ENCODE results near the gene TAF1B. TPM values are rescaled to one million over a fixed set of nuclear protein-coding genes. Genes with fewer than 3 reads are reported as not detected.

TAF1B gene
- total and polyA plus RNA-seq, 2 donors (not counting 3 experiments of a cell fraction or from before 2014, with no cell fraction given) = 6.3 to 29.4 TPM

GRCh38 chr2:9914384-9915065 lies 71.3 kb downstream of the TAF1B start:
- no peak for TF ChIP-seq MAX (IDR thresholded peaks at IDR 0.05; ENCODE audit: insufficient read depth, insufficient read length)
- no peak for TF ChIP-seq GATA2 (IDR thresholded peaks at IDR 0.05; ENCODE audit: insufficient read depth, insufficient read length, low read depth, low read length)
- TF ChIP-seq POLR2AphosphoS5 (IDR thresholded peaks at IDR 0.05; ENCODE audit: insufficient read depth, low read depth, low read length) = peak; percentile 26
- TF ChIP-seq JUN (IDR thresholded peaks at IDR 0.05; ENCODE audit: borderline replicate concordance, insufficient read depth, insufficient read length, low read depth) = peak; percentile 64
- no peak for TF ChIP-seq EZH2 (IDR thresholded peaks at IDR 0.05; ENCODE audit: borderline replicate concordance, low read depth, low read length, severe bottlenecking)
- TF ChIP-seq FOS (IDR thresholded peaks at IDR 0.05; ENCODE audit: borderline replicate concordance, insufficient read depth, low read length) = peak; percentile 45
- no peak for TF ChIP-seq CTCF (IDR thresholded peaks at IDR 0.05; ENCODE audit: extremely low read depth in 1 of 2, insufficient read depth in 1 of 2, low read depth in 1 of 2, low read length in 2 of 2)
- no peak for TF ChIP-seq POLR2A (IDR thresholded peaks at IDR 0.05; ENCODE audit: low read depth, low read length)
- peak; percentile 46 for TF ChIP-seq MYC (IDR thresholded peaks at IDR 0.05; ENCODE audit: low read depth, low read length)
- Histone ChIP-seq H3K36me3 (ENCODE audit: control insufficient read depth in 2 of 2, extremely low read depth in 1 of 2, insufficient read depth in 2 of 2, low read length in 2 of 2) (peaks cover 0 to 1% of the 10 kb centered on the region in 2 experiments), H3K9me1 (replicated peaks; ENCODE audit: control insufficient read depth, extremely low read depth, insufficient read depth, low read length) (no peaks in the 10 kb centered on the region), H3K9me3 (replicated peaks; ENCODE audit: control insufficient read depth, insufficient read depth, low read length) (no peaks in the 10 kb centered on the region), H3K4me3 (replicated peaks in 1 of 3; ENCODE audit: insufficient read depth in 1 of 3, low read depth in 1 of 3, low read length in 3 of 3) (no peak overlapping the region), H3K4me2 (ENCODE audit: insufficient read depth, low read length) (no peak overlapping the region), H3K79me2 (ENCODE audit: control insufficient read depth, insufficient read depth, low read length) (no peaks in the 10 kb centered on the region), H3K4me1 (ENCODE audit: control insufficient read depth, extremely low read depth, insufficient read depth, low read length) (peaks cover 6% of the 10 kb centered on the region), H2AFZ (ENCODE audit: low read depth, low read length) (no peak overlapping the region), H3K27ac (ENCODE audit: insufficient read depth, low read depth, low read length) (peak overlapping the region; percentile 6), H3K27me3 (ENCODE audit: control insufficient read depth in 2 of 2, insufficient read depth in 2 of 2, low read length in 2 of 2) (no peaks in the 10 kb centered on the region), H3K9ac (replicated peaks; ENCODE audit: extremely low read depth, insufficient read depth, low read length) (no peak overlapping the region), H4K20me1 (replicated peaks; ENCODE audit: control insufficient read depth, extremely low read depth, insufficient read depth, low read length) (no peaks in the 10 kb centered on the region)
- FAIRE-seq (peak; percentile 33), DNase-seq (ENCODE audit: low read depth, low spot score) (peak; percentile 37)
- dilution Hi-C loops (cut with MboI; ENCODE audit: extremely low pct_ligation_motif_present, low sequenced_read_pairs) = no loop called here
- ChIA-PET CTCF (interaction anchor here (0.7 to 2.2 kb wide), 18 partner anchors 8 to 158 kb away, joined by 3 to 23 read pairs (median 4); partner anchors contain the start of genes KLF11 and TAF1B), POLR2A (no interaction called here)
- no TSS peak for BruUV-seq (replicated peaks)
- intact Hi-C loops (cut with micrococcal nuclease) = loop anchor here (2.0 to 5.0 kb wide), 2 partner anchors 18 to 102 kb away; no protein-coding TSS in a partner anchor

All from endothelial cell of umbilical vein (primary cell).